PFSK-1 (cell line): ENCODE results near the gene HDAC4.

Source experiments
- POLR2AphosphoS5 ChIP-seq: IDR thresholded peaks from 2 replicates; pipeline ENCODE4 v1.6.1; 2012; ENCODE audit warnings: low read depth, mild to moderate bottlenecking, control low read depth, low read length, moderate library complexity
- REST ChIP-seq, 2 experiments: IDR thresholded peaks; 2 replicates each; pipeline versions ENCODE4 v1.6.1 to v1.8.0; 2011 to 2012; ENCODE audit warnings: low read depth in 2 of 2, low read length in 2 of 2, control low read depth in 1 of 2, inconsistent platforms in 1 of 2, mild to moderate bottlenecking in 1 of 2, moderate library complexity in 1 of 2; ENCODE audit not compliant: insufficient read depth in 1 of 2
- SIN3A ChIP-seq: IDR thresholded peaks from 2 replicates; pipeline ENCODE4 v1.6.1; 2012; ENCODE audit warnings: mild to moderate bottlenecking, low read length, moderate library complexity, borderline replicate concordance; ENCODE audit not compliant: insufficient read depth
- TAF1 ChIP-seq: IDR thresholded peaks from 2 replicates; pipeline ENCODE4 v1.6.1; 2012; ENCODE audit warnings: low read length, control low read depth, borderline replicate concordance; ENCODE audit not compliant: insufficient read depth

- TF ChIP-seq POLR2AphosphoS5: no peak
- no peak for TF ChIP-seq TAF1
- no peak for TF ChIP-seq REST (IDR thresholded peaks at IDR 0.05; ENCODE audit: insufficient read depth in 1 of 2, low read depth in 2 of 2, low read length in 2 of 2)
- no peak for TF ChIP-seq SIN3A
Measured at GRCh38 chr2:239279508-239280295, 121.1 kb downstream of the HDAC4 start.
